ENCODE measurements around the gene CXXC1.
A peak's percentile ranks its signal among the peaks of the same experiment; 100 is the strongest.
"Not testable (repeated sequence)": the region's sequence is repeated elsewhere in the genome, so short reads cannot be mapped to it uniquely, and the experiment has no call there.

Gene CXXC1

GRCh38 chr18:50274044-50274442 lies 13.4 kb downstream of the CXXC1 start:
- no peak for DNase-seq

GRCh38 chr18:50273203-50274043 lies 14.1 kb downstream of the CXXC1 start:
- no peak for DNase-seq

- DNase-seq, result no peak
Measured at GRCh38 chr18:50272568-50272967, 14.9 kb downstream of the CXXC1 start.

GRCh38 chr18:50268022-50268747 lies 19.3 kb downstream of the CXXC1 start:
- no peak for DNase-seq

- peak; percentile 38 for DNase-seq
Measured at GRCh38 chr18:50266248-50266704, 21.2 kb downstream of the CXXC1 start, which contains the start of gene CFAP53. CFAP53 (minus strand) TSS chr18:50266495; CDS start chr18:50266404, 91 bp downstream.

GRCh38 chr18:50262977-50263376 lies 24.5 kb downstream of the CXXC1 start:
- no peak for DNase-seq

GRCh38 chr18:50250935-50251334 lies 36.6 kb downstream of the CXXC1 start:
- no peak for DNase-seq

GRCh38 chr18:50249576-50249975 lies 37.9 kb downstream of the CXXC1 start:
- DNase-seq, result no peak

GRCh38 chr18:50247561-50247960 lies 39.9 kb downstream of the CXXC1 start:
- no peak for DNase-seq

- DNase-seq, result not testable (repeated sequence)
Measured at GRCh38 chr18:50241768-50242167, 45.7 kb downstream of the CXXC1 start.

GRCh38 chr18:50240080-50240563 lies 47.4 kb downstream of the CXXC1 start:
- no peak for DNase-seq

- no peak for DNase-seq
Measured at GRCh38 chr18:50232419-50232818, 55.1 kb downstream of the CXXC1 start.

Data from KG1 (cell line).